Hematopoietic multipotent progenitor cell (in vitro differentiated cells): Measurements from ENCODE around the gene ARMH4. TPM values are rescaled to one million over a fixed set of nuclear protein-coding genes. Genes with fewer than 3 reads are reported as not detected.

ENCODE experiments used
- DNase-seq, 3 donors: peaks; one replicate each; pipeline ENCODE4 v3.0.0-alpha.2; 2011 to 2015; ENCODE audit warnings: low read depth in 2 of 3, low spot score in 2 of 3
- total RNA-seq: library from RNA; depleted of rRNA; stranded (reverse); fragments of >200 nt; gene quantifications from one replicate; pipeline ENCODE4 v1.2.3, GENCODE V29; 2012

ARMH4 gene
- total RNA-seq, 1 donor: 1.1 TPM

- DNase-seq: no peak
These were observed 91.1 kb downstream of the ARMH4 start for GRCh38 chr14:58060898-58061297.

- no peak for DNase-seq
These were observed 91.9 kb downstream of the ARMH4 start for GRCh38 chr14:58060077-58060476.

GRCh38 chr14:58059126-58059525 is 92.9 kb downstream of the ARMH4 start:
- DNase-seq: no peak

- no peak for DNase-seq
These were observed 96.5 kb downstream of the ARMH4 start for GRCh38 chr14:58055497-58056010.

- no peak for DNase-seq
These were observed 97.9 kb downstream of the ARMH4 start for GRCh38 chr14:58054100-58054499.

GRCh38 chr14:58048219-58048618 is 103.8 kb downstream of the ARMH4 start:
- no peak for DNase-seq

GRCh38 chr14:58027904-58028303 is 124.1 kb downstream of the ARMH4 start:
- DNase-seq: no peak

GRCh38 chr14:58026967-58027366 is 125.0 kb downstream of the ARMH4 start:
- DNase-seq: no peak

GRCh38 chr14:58026219-58026618 is 125.8 kb downstream of the ARMH4 start:
- DNase-seq: no peak

GRCh38 chr14:58014778-58015177 is 137.2 kb downstream of the ARMH4 start:
- DNase-seq: no peak

GRCh38 chr14:58002618-58003017 is 149.4 kb downstream of the ARMH4 start:
- DNase-seq: no peak

- no peak for DNase-seq
These were observed 152.0 kb downstream of the ARMH4 start for GRCh38 chr14:57999979-58000378.

GRCh38 chr14:57999471-57999870 is 152.5 kb downstream of the ARMH4 start:
- DNase-seq: no peak

- no peak for DNase-seq
These were observed 153.2 kb downstream of the ARMH4 start for GRCh38 chr14:57998766-57999165.

- DNase-seq: no peak
These were observed 160.7 kb downstream of the ARMH4 start for GRCh38 chr14:57991353-57991752.

- DNase-seq: no peak
These were observed 163.6 kb downstream of the ARMH4 start for GRCh38 chr14:57988445-57988844.

GRCh38 chr14:57987596-57988300 is 164.3 kb downstream of the ARMH4 start:
- no peak for DNase-seq

GRCh38 chr14:57987051-57987450 is 165.0 kb downstream of the ARMH4 start:
- no peak for DNase-seq

- DNase-seq: no peak
These were observed 169.0 kb downstream of the ARMH4 start for GRCh38 chr14:57982804-57983634.

- no peak for DNase-seq
These were observed 170.0 kb downstream of the ARMH4 start for GRCh38 chr14:57981817-57982560.

GRCh38 chr14:57979376-57980048 is 172.5 kb downstream of the ARMH4 start:
- DNase-seq: no peak
